CD14-positive monocyte (primary cell): Measurements from ENCODE around the gene UBQLN1. TPM values are rescaled to one million over a fixed set of nuclear protein-coding genes. Genes with fewer than 3 reads are reported as not detected.

Experiments used
- DNase-seq, 3 donors: peaks; one replicate each; pipeline ENCODE4 v3.0.0-alpha.2; 2011 to 2022
- H2AFZ ChIP-seq: 2 replicates; pipeline ENCODE4 v1.6.0; 2012; ENCODE audit warnings: mild to moderate bottlenecking, low read depth, low read length, inconsistent platforms; ENCODE audit not compliant: insufficient read depth, poor library complexity, severe bottlenecking
- H3K27ac ChIP-seq, 2 donors: 1 replicate in 1 of 2; 2 replicates in 1 of 2; pipeline ENCODE4 v1.5.1; 2012 to 2013; ENCODE audit warnings: low read length in 2 of 2, control low read depth in 1 of 2, inconsistent platforms in 1 of 2, low read depth in 1 of 2, mild to moderate bottlenecking in 1 of 2
- H3K27me3 ChIP-seq, 2 donors: one replicate each; pipeline versions ENCODE4 v1.6.0 to v1.6.1; 2011 to 2013; ENCODE audit warnings: low read length in 2 of 2; ENCODE audit not compliant: control insufficient read depth in 2 of 2, insufficient read depth in 2 of 2
- H3K36me3 ChIP-seq, 2 donors: replicated peaks in 1 of 2; 1 replicate in 1 of 2; 2 replicates in 1 of 2; pipeline versions ENCODE4 v1.5.1 to v1.6.1; 2012 to 2013; ENCODE audit warnings: low read length in 2 of 2, control low read depth in 1 of 2, inconsistent platforms in 1 of 2, mild to moderate bottlenecking in 1 of 2; ENCODE audit not compliant: insufficient read depth in 2 of 2, control insufficient read depth in 1 of 2
- H3K4me1 ChIP-seq, 2 donors: 1 replicate in 1 of 2; 2 replicates in 1 of 2; pipeline versions ENCODE4 v1.5.1 to v1.6.1; 2012 to 2013; ENCODE audit warnings: low read length in 2 of 2, control low read depth in 1 of 2, inconsistent platforms in 1 of 2, mild to moderate bottlenecking in 1 of 2, moderate library complexity in 1 of 2; ENCODE audit not compliant: insufficient read depth in 2 of 2, control insufficient read depth in 1 of 2
- H3K4me2 ChIP-seq: replicated peaks from 2 replicates; pipeline ENCODE3; 2012; ENCODE audit warnings: low read length, moderate library complexity, mild to moderate bottlenecking; ENCODE audit not compliant: poor library complexity, severe bottlenecking; ENCODE audit errors: extremely low read depth
- H3K4me3 ChIP-seq, 3 experiments: fragments of 200-600 bp in 1 of 3; sonication (generic) in 1 of 3; replicated peaks in 1 of 3; 1 replicate in 2 of 3; 2 replicates in 1 of 3; pipeline ENCODE4 v1.5.1; 2011 to 2013; ENCODE audit warnings: low read length in 3 of 3, mild to moderate bottlenecking in 3 of 3, control low read depth in 2 of 3, low read depth in 2 of 3, inconsistent platforms in 1 of 3, moderate library complexity in 1 of 3
- H3K79me2 ChIP-seq: 2 replicates; pipeline ENCODE4 v1.6.0; 2012; ENCODE audit warnings: mild to moderate bottlenecking, control low read depth, inconsistent platforms, low read length, moderate library complexity; ENCODE audit not compliant: insufficient read depth
- H3K9ac ChIP-seq: 2 replicates; pipeline ENCODE4 v1.6.0; 2017; ENCODE audit warnings: low read length, mild to moderate bottlenecking; ENCODE audit not compliant: insufficient read depth, poor library complexity, severe bottlenecking
- H3K9me3 ChIP-seq, 2 donors: replicated peaks in 1 of 2; 1 replicate in 1 of 2; 2 replicates in 1 of 2; pipeline versions ENCODE4 v1.5.1 to v1.6.1; 2012 to 2013; ENCODE audit warnings: low read length in 2 of 2, control low read depth in 1 of 2; ENCODE audit not compliant: control insufficient read depth in 1 of 2, insufficient read depth in 1 of 2
- H4K20me1 ChIP-seq: 2 replicates; pipeline ENCODE4 v1.6.0; 2012; ENCODE audit warnings: mild to moderate bottlenecking, low read length, control low read depth, moderate library complexity; ENCODE audit not compliant: insufficient read depth
- H3K27ac Mint-ChIP-seq, 7 donors: one replicate each; pipeline ENCODE4 v1.8.0; 2020; ENCODE audit warnings: mild to moderate bottlenecking in 7 of 7, mixed read lengths in 7 of 7, moderate library complexity in 6 of 7, inconsistent platforms in 2 of 7
- H3K27me3 Mint-ChIP-seq, 3 donors: one replicate each; pipeline ENCODE4 v1.8.0; 2021 to 2022; ENCODE audit warnings: low read depth in 3 of 3, mild to moderate bottlenecking in 3 of 3, mixed read lengths in 3 of 3, moderate library complexity in 3 of 3, inconsistent platforms in 1 of 3
- H3K36me3 Mint-ChIP-seq, 2 donors: one replicate each; pipeline ENCODE4 v1.8.0; 2020; ENCODE audit warnings: mixed read lengths in 2 of 2, inconsistent platforms in 1 of 2, mild to moderate bottlenecking in 1 of 2
- H3K4me1 Mint-ChIP-seq: one replicate; pipeline ENCODE4 v1.8.0; 2020; ENCODE audit warnings: mild to moderate bottlenecking, mixed read lengths
- H3K4me3 Mint-ChIP-seq, 2 donors: one replicate each; pipeline ENCODE4 v1.8.0; 2020; ENCODE audit warnings: mild to moderate bottlenecking in 2 of 2, mixed read lengths in 2 of 2, moderate library complexity in 1 of 2
- H3K9me3 Mint-ChIP-seq, 7 donors: one replicate each; pipeline ENCODE4 v1.8.0; 2020 to 2022; ENCODE audit warnings: mixed read lengths in 7 of 7, mild to moderate bottlenecking in 6 of 7, moderate library complexity in 6 of 7, inconsistent platforms in 2 of 7
- WGBS: methylation state at CpG from one replicate; pipeline ENCODE4 v1.1.5; 2013; ENCODE audit warnings: missing lambda C conversion rate; ENCODE audit not compliant: insufficient coverage; 5-methylcytosine and 5-hydroxymethylcytosine counted together
- intact Hi-C, 2 donors: fragments of 100-400 bp; cut with micrococcal nuclease; formaldehyde crosslinking; loops; one replicate each; pipeline versions ENCODE4 v1.15.0 to v1.15.1; 2023
- polyA plus RNA-seq, 3 donors: library from polyadenylated mRNA; depleted of rRNA in 1 of 3; unstranded in 2 of 3; stranded (reverse) in 1 of 3; fragments of 300-500 nt in 2 of 3; fragments of >200 nt in 1 of 3; fragmentation: Illumina TruSeq in 2 of 3; gene quantifications; 1 replicate in 2 of 3; 2 replicates in 1 of 3; pipeline ENCODE4 v1.2.3, GENCODE V29; 2012 to 2021
- TF ChIP-seq, protein P1 (sequence below): fragments of 200-600 bp; IDR thresholded peaks from one replicate; pipeline ENCODE4 v1.8.0; 2022; ENCODE audit warnings: antibody characterized with exemption, mild to moderate bottlenecking

The UBQLN1 gene
- polyA plus RNA-seq, 3 donors, result 45.9 to 52.9 (median 46.9) TPM

DNA sequence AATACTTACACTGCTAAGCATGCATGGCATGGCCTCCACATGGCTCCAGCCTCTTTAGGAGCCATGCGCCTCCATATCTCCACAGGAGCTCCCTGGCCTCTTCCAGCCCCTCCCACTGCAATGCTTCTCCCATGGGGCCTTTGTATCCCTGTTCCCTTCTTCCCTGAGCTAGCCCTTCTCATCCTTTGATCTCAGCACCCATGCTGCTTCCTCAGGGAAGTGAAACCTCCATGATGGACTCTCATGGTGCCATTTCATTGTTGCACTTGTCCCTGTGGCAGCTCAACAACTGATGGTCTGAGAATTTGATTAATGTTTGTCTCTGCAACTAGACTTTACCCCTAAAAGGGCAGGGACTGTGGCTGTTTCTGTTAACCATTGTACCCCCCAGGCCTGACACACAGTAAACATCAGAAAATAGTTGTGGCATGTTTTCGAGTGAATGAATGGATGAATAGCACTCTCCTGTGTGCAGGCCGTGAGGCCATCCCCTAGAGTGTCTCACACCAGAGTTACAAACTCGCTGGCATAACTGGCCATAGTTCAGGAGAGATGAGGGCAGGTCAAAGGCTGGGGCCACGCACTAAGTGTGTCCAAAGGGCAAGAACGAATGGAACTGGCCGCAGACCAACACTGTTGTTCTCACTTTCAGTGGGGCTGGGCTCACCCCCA, 78.2 kb downstream of the UBQLN1 start:
- H3K9ac ChIP-seq, result no peak overlapping the region
- no peak overlapping the region for H3K4me2 ChIP-seq
- H3K4me1 ChIP-seq, result peaks cover 0 to 3% of the 10 kb centered on the region in 2 donors
- H3K27ac ChIP-seq, result no peak overlapping the region
- H3K9me3 ChIP-seq, result no peaks in the 10 kb centered on the region
- Mint-ChIP-seq H3K4me1 (peaks cover 11% of the 10 kb centered on the region), H3K9me3 (peaks cover 0 to 3% (median 0%) of the 10 kb centered on the region in 7 donors), H3K4me3 (no peak overlapping the region), H3K27me3 (peaks cover 0 to 3% (median 0%) of the 10 kb centered on the region in 3 donors), H3K36me3 (peaks cover 18 to 36% of the 10 kb centered on the region in 2 donors), H3K27ac (no peak overlapping the region)
- no peak overlapping the region for H2AFZ ChIP-seq
- TF ChIP-seq, protein P1, sequence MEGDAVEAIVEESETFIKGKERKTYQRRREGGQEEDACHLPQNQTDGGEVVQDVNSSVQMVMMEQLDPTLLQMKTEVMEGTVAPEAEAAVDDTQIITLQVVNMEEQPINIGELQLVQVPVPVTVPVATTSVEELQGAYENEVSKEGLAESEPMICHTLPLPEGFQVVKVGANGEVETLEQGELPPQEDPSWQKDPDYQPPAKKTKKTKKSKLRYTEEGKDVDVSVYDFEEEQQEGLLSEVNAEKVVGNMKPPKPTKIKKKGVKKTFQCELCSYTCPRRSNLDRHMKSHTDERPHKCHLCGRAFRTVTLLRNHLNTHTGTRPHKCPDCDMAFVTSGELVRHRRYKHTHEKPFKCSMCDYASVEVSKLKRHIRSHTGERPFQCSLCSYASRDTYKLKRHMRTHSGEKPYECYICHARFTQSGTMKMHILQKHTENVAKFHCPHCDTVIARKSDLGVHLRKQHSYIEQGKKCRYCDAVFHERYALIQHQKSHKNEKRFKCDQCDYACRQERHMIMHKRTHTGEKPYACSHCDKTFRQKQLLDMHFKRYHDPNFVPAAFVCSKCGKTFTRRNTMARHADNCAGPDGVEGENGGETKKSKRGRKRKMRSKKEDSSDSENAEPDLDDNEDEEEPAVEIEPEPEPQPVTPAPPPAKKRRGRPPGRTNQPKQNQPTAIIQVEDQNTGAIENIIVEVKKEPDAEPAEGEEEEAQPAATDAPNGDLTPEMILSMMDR, result no peak
- H4K20me1 ChIP-seq, result no peaks in the 10 kb centered on the region
- no peak for DNase-seq
- no peaks in the 10 kb centered on the region for H3K27me3 ChIP-seq
- no peak overlapping the region for H3K4me3 ChIP-seq
- 100% methylated on average over 6 of the region's 7 CpGs for WGBS
- no peaks in the 10 kb centered on the region for H3K79me2 ChIP-seq
- H3K36me3 ChIP-seq, result peaks cover 4 to 12% of the 10 kb centered on the region in 2 donors
- intact Hi-C loops, result no loop called here

DNA sequence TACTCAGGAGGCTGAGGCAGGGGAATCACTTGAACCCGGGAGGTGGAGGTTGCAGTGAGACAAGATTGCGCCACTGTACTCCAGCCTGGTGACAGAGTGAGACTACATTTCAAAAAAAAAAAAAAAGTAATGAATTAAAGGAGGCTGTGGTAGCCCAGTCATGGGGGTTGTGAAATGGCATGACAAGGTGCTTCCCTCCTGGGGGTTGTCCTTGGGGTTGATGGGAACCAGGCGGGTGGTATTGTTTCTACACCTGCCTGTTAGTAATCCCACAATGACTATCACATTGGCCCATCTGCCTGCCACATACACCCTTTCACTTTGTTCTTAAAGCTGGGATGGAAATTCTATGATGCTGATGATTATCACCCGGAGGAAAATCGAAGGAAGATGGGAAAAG, 79.2 kb downstream of the UBQLN1 start:
- peaks cover 0 to 3% (median 0%) of the 10 kb centered on the region in 7 donors for H3K9me3 Mint-ChIP-seq
- no peak overlapping the region for H3K9ac ChIP-seq
- H3K4me1 Mint-ChIP-seq, result peaks cover 22% of the 10 kb centered on the region
- 50% methylated on average over 2 of the region's 5 CpGs for WGBS
- no peak overlapping the region for H2AFZ ChIP-seq
- H3K27ac ChIP-seq, result no peak overlapping the region
- peaks cover 7 to 11% of the 10 kb centered on the region in 2 donors for H3K4me1 ChIP-seq
- H3K27me3 ChIP-seq, result no peaks in the 10 kb centered on the region
- no peaks in the 10 kb centered on the region for H3K79me2 ChIP-seq
- TF ChIP-seq, protein P1, result no peak
- peaks cover 0 to 3% (median 2%) of the 10 kb centered on the region in 3 donors for H3K27me3 Mint-ChIP-seq
- peak overlapping the region in 1 of 7 donors; percentile 31 for H3K27ac Mint-ChIP-seq
- peaks cover 4 to 12% of the 10 kb centered on the region in 2 donors for H3K36me3 ChIP-seq
- H3K4me3 Mint-ChIP-seq, result no peak overlapping the region
- H3K36me3 Mint-ChIP-seq, result peaks cover 18 to 39% of the 10 kb centered on the region in 2 donors
- no peak overlapping the region for H3K4me2 ChIP-seq
- H3K9me3 ChIP-seq, result no peaks in the 10 kb centered on the region
- peak in 2 of 3 donors; percentile 7 to 50 for DNase-seq
- intact Hi-C loops, result no loop called here
- no peaks in the 10 kb centered on the region for H4K20me1 ChIP-seq
- no peak overlapping the region for H3K4me3 ChIP-seq
